GM12865 (cell line): ENCODE results near the gene ARID4A.

ENCODE experiments used
- DNase-seq: peaks from one replicate; pipeline ENCODE4 v3.0.0; 2010; ENCODE audit warnings: low read depth
- H3K4me3 ChIP-seq: 2 replicates; pipeline ENCODE4 v1.5.1; 2011; ENCODE audit warnings: mild to moderate bottlenecking, low read depth, low read length, control low read depth
- TF ChIP-seq, protein P1 (sequence below): IDR thresholded peaks from 2 replicates; pipeline ENCODE4 v1.5.1; 2011; ENCODE audit warnings: low read length, control low read depth, low read depth, inconsistent platforms; ENCODE audit not compliant: insufficient read depth; ENCODE audit errors: missing control alignments

ARID4A gene

DNA sequence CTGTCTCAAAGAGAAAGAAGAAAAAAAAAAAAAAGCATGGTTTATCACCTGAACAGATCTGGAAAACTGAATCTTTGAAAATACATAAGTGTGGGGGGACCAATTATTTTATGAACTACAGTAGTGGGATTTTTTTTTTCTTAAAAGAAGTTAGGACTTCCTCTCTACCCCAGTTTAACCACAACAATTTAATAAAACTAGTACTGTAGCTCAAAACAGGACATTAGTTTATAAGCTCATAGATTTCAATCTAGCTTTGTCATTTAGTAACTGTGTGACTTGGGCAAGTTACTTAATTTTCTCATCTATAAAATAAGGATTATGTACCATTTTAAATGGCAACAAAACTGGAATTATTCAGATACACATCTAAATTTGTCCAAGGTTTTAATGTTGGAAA, 23.5 kb upstream of the ARID4A start:
- DNase-seq, result no peak
- no peak overlapping the region for H3K4me3 ChIP-seq
- TF ChIP-seq, protein P1, sequence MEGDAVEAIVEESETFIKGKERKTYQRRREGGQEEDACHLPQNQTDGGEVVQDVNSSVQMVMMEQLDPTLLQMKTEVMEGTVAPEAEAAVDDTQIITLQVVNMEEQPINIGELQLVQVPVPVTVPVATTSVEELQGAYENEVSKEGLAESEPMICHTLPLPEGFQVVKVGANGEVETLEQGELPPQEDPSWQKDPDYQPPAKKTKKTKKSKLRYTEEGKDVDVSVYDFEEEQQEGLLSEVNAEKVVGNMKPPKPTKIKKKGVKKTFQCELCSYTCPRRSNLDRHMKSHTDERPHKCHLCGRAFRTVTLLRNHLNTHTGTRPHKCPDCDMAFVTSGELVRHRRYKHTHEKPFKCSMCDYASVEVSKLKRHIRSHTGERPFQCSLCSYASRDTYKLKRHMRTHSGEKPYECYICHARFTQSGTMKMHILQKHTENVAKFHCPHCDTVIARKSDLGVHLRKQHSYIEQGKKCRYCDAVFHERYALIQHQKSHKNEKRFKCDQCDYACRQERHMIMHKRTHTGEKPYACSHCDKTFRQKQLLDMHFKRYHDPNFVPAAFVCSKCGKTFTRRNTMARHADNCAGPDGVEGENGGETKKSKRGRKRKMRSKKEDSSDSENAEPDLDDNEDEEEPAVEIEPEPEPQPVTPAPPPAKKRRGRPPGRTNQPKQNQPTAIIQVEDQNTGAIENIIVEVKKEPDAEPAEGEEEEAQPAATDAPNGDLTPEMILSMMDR, result no peak

DNA sequence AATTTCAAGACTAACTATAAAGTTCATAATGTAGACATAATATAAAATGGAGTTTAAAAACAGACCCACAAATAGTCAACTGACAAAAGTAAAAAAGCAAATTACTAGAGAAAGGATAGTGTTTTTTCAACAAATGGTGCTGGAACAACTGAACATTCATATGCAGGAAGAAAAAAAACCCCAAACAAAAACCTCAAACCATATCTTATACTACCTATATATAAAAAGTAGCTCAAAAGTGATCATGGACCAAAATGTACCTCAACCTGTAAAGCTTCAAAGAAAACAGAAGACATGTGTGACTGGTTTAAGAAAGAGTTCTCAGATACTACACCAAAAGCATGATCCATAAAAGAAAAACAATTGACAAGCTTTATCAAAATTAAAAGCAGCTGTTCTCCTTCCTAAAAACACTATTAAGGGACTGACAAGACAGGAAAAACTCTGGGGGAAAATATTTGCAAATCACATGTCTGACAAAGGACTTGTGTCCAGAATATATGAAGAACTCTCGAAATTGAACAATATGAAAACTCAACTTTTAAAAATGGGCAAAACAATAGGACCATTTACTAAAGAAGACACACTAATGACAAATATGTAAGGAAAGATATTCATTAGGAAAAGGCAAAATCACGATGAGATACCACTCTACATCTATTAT, 22.7 kb upstream of the ARID4A start:
- TF ChIP-seq, protein P1, result no peak
- H3K4me3 ChIP-seq, result no peak overlapping the region
- DNase-seq, result no peak

DNA sequence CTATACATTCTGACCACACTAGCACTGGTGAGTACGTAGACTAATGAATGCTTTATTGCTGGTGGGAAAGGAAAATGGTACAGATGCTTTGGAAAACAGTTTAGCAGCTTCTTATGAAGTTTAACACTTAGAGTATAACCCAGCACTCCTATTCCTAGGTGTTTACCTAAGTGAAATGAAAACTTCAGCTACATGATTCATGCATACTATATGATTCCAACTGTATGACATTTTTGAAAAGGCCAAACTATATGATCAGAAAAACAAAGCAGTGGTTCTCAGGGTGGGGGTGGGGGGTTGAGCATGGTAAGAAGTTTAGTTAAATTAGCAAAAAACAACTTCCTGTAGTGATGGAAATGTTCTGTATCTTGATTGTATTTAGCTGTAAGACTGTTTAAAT, 22.1 kb upstream of the ARID4A start:
- TF ChIP-seq, protein P1, result no peak
- H3K4me3 ChIP-seq, result no peak overlapping the region
- DNase-seq, result no peak

DNA sequence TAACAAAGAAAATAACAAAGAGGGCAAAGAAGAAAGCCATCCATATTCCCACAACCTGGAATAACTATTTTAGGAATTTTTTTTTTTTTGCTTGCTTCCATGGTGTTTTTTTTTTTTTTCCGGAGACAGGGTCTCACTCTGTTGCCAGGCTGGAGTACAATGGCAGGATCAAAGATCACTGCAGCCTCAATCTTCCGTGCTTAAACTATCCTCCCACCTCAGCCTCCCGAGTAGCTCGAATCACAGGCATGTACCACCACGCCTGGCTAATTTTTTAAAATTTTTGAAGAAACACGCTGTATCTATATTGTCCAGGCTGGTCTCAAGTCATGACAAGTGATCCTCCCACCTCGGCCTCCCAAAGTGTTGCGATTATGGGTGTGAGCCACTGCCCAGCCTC, 20.2 kb upstream of the ARID4A start:
- TF ChIP-seq, protein P1, result no peak
- H3K4me3 ChIP-seq, result no peak overlapping the region
- DNase-seq, result no peak

DNA sequence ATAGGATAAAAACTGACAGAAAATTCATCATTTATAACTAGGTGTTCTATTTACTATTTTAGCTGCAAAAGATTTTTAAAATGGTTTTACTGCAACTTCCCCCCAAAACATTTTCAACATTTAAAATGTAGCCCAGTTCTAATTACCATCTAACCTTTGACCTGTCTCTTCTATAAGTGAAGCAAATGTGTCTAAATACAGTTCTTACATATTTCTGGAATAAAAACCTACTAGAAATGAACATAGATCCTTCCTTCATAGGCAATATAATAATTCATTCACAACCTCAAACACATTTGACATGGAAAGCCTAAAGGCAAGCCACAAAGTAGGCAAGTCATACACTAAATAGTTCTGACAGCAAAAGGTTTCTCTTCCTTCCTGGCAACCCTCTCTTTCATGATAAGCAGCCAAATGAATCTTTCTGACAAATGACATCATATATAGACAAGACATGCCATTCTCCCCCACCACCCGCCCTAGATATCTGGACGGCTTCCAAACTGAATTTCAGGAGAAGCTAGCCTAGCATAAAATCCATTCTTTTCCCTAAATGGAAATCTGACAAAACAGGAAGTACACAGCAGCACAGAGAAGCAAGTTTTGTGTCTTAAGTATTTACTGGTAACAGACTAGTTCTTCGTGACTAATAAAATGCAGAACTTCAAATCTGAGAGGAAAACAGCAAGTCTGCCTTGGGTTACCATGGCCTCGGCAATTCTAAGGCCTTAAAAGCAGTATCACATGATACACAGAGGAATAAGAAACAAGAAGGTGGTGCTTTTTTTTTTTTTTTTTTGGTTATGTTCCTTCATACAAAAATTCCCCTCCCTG, 17.2 kb upstream of the ARID4A start:
- H3K4me3 ChIP-seq, result no peak overlapping the region
- DNase-seq, result peak; percentile 22

DNA sequence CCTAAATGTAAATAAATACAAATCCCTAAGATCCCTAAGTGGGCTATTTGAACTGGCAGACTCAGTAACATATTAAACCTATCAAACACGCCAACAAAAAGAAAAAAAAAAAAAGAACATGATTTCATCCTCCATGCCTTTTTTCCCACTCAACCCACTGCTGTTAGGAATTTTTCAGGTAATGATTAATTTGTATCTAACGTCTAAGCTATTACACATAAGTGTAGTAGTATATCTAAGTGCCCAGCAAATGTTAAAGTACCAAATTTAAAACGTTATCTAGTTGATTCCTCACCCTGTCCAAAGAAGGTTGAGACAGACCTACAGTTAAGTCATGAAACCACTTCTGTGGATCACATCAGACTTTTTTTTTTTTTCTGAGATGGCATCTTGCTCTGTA, 16.4 kb upstream of the ARID4A start:
- TF ChIP-seq, protein P1, result no peak
- no peak overlapping the region for H3K4me3 ChIP-seq
- no peak for DNase-seq

More for the DNA sequence above, 17.2 kb upstream of the ARID4A start:
- TF ChIP-seq, protein P1, result no peak
